GM18873 (cell line): Measurements from ENCODE around the gene HFM1.
"Not testable (repeated sequence)": the region's sequence is repeated elsewhere in the genome, so short reads cannot be mapped to it uniquely, and the experiment has no call there.

Experiments used
- ATAC-seq: cut with Tn5 transposase; IDR thresholded peaks from one replicate; pipeline ENCODE4 v1.9.1; 2021; ENCODE audit warnings: mild to moderate bottlenecking, moderate library complexity, moderate number of reproducible peaks; ENCODE audit not compliant: unreplicated experiment, low FRiP score

Gene HFM1

DNA sequence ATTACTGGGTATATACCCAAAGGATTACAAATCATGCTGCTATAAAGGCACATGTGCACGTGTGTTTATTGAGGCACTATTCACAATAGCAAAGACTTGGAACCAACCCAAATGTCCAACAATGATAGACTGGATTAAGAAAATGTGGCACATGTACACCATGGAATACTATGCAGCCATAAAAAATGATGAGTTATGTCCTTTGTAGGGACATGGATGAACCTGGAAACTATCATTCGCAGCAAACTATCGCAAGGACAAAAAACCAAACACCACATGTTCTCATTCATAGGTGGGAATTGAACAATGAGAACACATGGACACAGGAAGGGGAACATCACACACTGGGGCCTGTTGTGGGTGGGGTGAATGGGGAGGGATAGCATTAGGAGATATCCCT is 32.4 kb downstream of the HFM1 start:
- not testable (repeated sequence) for ATAC-seq

DNA sequence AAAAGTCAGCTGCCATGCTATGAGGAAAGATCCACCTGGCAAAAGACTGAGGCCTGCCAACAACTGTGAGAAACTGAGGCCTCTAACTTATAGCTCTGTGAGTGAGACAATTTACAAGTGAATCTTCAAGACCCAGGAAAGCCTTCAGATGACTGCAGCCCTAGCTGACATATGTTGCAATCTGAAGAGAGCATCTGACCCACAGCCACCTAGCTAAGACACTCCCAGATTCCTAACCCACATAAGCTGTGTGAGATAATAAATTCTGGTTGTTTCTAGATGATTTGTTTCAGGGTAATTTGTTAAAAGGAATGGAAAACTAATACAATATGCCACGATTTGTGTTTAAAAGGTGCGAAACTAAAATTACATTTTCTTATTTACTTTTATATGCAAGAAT is 55.1 kb downstream of the HFM1 start:
- no peak for ATAC-seq

DNA sequence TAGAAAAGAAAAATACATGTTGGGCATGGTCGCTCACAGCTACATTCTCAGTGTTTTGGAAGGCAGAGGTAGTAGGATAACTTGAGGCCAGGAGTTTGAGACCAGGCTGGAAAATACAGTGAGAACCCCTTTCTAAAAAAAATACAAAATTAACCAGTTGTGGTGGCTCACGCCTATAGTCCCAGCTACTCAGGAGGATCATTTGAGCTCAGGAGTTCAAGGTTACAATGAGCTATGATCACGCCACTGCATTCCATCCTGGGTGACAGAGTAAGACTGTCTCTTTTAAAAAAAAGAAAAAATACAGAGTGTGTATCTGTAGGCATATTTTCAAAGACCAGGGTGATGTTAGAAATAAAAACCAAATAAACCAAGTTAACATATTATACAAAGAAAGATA is 57.8 kb downstream of the HFM1 start:
- ATAC-seq: no peak

DNA sequence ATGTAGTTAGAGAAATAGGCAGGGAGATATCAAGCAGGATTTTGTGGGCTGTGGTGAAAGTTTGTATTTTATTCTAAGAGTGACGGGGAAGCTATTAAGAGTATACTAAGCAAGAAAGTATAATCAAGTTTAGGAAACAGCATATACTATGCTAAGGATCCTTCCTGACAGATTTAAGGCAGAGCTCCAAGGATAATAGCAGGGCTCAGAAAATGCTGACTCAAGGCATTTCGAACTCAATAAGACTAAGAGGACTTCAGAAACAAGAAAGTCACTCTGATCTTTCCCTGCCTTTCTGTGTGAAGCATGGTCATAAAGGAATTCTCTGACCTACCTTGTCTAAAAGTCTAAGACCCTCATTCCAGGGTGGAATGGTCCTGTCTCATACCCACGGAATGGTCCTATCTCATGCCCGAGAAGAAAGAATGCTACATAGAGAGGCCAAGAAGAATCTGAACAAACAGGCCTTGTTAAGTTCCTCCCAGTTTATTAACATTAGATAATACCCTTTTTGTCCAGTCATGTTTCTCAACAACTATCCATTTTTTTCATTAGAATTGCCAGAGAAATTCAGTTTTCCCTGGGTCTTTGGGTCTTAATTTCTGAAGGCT is 59.1 kb downstream of the HFM1 start:
- ATAC-seq: no peak

DNA sequence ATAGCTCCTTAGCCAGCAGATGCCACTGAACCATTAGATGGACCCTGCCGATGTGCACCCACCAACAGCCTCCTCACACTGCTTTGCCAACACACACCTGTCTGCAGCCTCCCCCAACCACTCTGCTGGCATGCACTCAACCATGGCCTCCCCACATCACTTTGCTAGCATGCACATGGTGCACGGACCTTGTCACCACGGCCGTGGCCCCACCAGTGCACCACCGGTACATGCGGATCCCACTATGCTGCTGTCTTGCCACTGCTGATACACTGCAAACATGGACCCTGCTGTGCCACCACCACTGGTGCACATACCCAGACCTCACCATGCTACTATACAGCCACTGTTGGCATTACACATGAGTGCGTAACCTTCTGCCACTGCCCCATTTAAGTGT is 66.1 kb downstream of the HFM1 start:
- ATAC-seq: no peak

DNA sequence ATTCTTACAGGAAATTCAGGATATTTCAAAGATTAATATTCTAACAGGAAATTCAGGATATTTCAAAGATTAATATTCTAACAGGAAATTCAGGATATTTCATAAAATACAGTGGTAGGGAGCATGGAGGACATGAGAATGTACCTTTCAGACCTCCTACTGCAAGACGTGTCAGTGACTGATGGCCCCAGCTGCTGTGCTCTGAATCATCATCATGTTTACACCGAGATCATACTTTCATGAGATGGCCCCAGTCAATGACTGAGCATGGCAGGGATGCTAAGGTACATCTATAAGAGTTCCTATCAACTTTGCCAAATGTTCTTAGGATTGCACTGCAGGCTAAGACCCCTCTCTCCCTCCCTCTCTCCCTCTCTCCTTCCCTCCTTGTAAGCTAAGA is 69.0 kb downstream of the HFM1 start:
- no peak for ATAC-seq

DNA sequence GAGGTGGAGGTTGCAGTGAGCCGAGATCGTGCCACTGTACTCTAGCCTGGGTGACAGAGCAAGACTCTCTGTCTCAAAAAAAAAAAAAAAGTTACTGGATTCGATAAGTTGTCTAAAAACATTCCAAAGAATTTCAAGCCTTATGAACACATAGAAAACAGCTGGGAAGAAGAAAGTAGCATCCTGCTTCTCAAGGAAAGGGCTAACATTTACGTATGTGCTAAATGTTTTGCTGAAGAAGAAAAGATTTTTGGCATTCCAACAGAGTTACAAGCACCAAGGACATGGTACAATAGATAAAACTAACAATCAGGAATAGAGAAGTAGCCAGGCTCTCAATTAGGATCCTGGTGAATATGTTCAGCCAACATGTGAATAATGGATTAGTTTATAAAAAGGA is 69.8 kb downstream of the HFM1 start:
- ATAC-seq: no peak

DNA sequence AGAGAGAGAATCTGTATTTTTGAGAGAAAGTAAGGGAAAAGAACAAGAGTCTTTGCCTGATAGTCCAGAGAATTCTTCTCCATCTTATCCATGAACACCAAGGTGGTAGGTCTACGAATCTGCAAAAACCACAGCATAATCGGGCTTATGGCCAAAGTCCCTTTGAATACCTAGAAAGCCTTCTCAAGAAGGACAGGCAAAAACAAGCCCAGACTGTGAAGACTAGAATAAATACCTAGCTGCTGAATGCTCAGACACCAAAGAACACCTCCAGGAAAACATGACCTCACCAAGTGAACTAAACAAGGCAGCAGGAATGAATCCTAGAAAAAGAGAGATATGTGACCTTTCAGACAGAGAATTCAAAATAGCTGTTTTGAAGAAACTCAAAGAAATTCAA is 79.2 kb downstream of the HFM1 start:
- ATAC-seq: no peak

DNA sequence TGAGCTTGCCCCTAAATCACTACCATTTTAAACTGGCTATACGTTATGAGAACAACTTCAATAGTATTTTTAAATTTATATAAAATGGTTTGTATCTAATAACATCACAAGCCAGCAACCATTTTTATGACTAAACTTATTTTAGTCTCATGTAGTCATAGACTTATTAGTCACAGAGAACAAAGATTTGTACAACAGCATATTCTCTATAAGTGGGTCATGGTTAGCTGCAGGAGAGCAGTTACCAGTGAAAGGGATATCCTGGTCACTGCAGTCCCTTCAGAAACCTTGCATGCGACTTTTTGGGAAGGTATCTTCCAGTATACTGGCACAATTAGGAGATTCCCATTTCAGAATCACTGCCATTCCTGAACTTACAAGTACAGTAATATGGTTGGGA is 90.0 kb downstream of the HFM1 start:
- ATAC-seq: no peak

DNA sequence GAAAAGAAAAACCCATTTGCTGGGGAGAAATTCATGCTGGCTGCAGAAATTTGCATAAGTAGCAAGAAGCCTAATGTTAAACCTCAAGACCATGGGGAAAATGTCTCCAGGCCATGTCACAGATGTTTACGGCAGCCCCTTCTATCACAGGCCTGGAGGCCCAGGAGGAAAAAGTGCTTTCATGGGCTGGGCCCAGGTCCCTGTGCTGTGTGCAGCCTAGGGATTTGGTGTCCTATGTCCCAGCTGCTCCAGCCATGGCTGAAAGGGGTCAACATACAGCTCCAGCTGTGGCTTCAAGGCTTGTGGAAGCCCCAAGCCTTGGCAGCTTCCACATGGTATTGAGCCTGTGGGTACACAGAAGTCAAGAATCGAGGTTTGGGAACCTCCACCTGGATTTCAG is 93.0 kb downstream of the HFM1 start:
- ATAC-seq: no peak

DNA sequence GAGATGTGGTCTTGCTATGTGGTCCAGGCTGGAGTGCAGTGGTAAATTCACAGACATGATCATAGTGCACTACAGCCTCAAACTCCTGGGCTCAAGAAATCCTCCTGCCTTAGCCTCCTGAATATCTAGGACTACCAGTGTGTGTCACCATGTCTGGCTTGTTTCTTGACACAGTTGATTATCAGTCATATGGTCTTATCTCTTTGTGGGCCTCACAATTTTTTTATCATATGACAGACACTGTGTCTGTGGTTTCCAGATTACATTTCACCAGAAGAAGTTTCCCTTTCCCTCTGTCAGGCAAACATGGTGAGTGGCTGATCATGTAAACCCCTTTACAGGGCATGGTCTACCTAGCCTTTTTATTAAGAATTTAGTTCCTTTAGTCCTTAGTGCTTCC is 96.1 kb downstream of the HFM1 start:
- ATAC-seq: no peak

DNA sequence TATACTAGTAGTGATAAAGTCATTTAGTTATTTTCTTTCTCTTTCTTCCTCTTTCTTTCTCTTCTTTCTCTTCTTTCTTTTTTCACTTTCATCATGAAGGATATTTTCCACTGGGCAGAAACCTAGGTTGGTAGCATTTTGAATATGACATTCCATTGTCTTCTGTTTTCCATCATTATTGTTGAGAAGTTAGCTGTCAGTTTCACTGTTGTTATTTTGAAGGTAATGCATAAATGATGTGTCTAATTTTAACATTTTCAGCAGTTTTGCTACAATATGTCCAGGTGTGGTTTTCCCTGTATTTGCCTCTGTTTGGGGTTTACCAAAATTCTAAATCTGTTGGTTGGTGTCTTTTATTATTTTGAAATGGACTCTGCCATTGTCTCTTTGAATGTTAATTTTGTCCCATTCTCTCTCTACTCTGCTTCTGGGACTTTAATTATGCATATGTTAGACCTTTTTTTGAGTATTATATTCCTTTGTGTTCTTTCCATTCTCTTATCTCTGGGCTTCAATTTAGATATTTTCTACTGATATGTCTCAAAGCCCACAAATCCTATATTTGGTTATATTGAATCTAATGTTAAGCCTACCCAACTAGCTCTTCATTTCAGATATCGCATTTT is 96.7 kb downstream of the HFM1 start:
- no peak for ATAC-seq

DNA sequence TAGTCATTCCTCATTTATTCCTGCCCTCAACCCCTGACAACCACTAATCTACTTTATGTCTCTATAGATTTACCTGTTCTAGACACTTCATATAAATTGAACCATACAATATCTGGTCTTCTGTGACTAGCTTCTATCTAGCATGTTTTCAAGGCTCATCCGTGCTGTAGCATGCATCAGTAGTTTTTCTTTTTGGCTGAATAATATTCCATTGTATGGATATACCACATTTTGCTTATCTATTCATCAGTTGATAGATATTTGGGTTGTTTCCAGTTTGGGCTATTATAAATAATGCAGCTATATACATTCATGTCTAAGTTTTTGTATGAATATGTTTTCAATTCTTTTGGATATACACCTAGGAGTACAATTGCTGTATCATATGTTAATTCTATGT is 101.5 kb downstream of the HFM1 start:
- no peak for ATAC-seq

DNA sequence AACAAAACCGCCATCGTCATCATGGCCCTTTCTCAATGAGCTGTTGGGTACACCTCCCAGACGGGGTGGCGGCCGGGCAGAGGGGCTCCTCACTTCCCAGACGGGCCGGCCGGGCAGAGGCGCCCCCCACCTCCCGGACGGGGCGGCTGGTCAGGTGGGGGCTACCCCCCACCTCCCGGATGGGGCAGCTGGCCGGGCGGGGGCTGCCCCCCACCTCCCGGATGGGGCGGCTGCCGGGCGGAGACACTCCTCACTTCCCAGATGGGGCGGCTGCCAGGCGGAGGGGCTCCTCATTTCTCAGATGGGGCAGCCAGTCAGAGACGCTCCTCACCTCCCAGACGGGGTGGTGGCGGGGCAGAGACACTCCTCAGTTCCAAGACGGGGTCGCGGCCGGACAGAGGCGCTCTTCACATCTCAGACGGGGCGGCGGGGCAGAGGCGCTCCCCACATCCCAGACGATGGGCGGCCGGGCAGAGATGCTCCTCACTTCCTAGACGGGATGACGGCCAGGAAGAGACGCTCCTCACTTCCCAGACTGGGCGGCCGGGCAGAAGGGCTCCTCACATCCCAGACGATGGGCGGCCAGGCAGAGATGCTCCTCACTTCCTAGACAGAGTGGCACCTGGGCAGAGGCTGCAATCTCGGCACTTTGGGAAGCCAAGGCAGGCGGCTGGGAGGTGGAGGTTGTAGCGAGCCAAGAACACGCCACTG is 115.6 kb downstream of the HFM1 start:
- not testable (repeated sequence) for ATAC-seq

DNA sequence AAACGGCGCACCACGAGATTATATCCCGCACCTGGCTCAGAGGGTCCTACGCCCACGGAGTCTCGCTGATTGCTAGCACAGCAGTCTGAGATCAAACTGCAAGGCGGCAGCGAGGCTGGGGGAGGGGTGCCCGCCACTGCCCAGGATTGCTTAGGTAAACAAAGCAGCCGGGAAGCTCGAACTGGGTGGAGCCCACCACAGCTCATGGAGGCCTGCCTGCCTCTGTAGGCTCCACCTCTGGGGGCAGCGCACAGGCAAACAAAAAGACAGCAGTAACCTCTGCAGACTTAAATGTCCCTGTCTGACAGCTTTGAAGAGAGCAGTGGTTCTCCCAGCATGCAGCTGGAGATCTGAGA is 117.7 kb downstream of the HFM1 start:
- not testable (repeated sequence) for ATAC-seq

DNA sequence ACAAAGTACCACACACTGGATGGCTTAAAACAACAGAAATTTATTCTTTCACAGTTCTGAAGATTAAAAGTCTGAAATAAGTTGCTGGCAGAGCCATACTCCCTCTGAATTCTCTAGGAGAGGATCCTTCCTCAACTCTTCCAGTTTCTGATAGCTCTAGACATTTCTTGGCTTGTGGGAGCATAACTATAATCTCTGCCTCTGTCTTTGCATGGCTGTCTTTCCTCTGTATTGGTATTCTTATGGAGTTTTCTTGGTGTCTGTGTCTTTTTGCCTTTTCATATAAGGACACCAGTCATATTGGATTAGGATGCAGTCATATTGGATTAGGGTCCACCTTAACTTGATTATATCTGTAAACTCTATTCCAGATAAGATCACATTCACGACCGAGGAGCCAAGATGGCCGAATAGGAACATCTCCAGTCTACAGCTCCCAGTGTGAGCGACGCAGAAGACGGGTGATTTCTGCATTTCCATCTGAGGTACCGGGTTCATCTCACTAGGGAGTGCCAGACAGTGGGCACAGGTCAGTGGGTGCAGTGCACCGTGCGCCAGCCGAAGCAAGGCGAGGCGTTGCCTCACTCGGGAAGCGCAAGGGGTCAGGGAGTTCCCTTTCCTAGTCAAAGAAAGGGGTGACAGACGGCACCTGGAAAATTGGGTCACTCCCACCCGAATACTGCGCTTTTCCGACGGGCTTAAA is 118.2 kb downstream of the HFM1 start:
- ATAC-seq: not testable (repeated sequence)

DNA sequence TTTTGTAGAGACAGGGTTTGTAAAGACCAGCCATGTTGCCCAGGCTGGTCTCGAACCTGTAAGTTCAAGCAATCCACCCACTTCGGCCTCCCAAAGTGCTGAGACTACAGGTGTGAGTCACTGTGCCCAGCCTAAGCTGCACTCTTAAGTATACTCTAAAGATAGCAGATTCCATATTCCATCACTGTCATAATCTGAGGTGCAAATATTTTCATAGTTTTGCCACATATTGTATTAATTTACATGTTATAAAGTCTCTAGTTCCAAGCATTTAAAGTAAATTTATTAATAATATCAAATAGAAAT is 121.3 kb downstream of the HFM1 start:
- no peak for ATAC-seq

DNA sequence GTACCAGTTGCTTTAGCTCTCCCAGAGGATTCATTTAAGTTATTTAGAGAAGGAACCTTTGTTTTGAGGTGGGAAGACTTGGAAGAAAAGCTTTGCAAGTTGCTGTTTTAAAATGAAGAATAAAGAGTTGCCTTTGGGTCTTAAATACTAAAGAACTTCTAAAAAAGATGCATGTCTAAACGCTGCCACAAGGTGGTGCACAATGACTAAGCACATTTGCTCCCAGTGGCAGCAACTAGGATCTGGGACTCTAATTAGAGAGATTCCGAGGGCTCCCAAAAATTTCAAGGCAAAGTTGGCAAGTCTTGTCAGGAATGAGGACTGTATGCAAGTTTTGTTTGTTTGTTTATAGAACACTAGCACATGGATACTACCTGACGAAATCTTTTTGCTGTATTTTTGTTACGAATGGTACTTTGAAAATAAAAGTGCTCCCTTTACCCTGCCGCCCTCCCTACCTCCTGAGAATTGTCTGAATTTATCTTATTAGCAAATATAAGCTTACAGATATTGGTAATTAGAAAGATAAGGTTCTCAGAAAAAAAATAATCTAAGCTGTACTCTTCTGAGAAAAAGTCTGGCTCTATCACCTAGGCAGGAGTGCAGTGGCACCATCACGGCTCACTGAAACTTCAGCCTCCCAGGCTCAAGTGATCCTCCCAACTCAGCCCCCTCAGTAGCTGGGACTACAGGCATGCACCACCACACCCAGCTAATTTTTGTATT is 121.8 kb downstream of the HFM1 start:
- no peak for ATAC-seq

DNA sequence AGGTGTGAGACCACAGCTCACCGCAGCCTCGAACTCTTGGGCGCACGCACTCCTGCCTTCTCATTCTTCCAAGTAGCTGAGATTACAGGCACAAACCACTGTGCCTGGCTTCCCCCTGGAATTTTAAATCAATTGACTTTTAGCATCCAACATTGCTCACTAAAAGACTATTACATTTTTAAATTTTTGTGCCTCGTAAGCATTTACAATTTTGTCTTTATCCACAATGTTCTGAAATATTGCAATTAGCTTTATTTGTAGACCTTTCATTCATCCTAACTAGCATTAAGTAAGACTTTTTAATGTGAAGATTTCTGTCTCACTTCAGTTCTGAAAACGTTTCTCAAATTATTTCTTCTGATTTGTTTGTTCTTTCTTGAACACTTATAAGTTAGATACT is 122.9 kb downstream of the HFM1 start:
- no peak for ATAC-seq

DNA sequence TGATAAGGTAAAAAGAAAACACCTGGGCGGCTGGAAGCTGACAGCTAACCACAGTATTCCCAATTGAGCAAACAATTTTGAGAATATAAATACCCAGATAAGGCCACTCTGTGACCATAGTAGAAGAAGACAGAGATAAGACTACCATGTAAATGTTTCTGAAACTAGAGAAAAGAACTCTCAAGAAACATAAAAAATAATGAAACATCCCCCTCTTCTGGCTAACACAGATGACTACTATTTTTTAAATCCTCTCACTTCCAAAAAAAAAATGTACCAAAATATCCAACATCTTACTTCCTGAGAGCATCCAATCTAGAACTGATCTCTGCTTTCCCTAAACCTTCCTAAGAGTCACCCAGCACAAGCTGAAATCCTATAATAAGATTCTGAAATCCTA is 125.9 kb downstream of the HFM1 start:
- no peak for ATAC-seq

DNA sequence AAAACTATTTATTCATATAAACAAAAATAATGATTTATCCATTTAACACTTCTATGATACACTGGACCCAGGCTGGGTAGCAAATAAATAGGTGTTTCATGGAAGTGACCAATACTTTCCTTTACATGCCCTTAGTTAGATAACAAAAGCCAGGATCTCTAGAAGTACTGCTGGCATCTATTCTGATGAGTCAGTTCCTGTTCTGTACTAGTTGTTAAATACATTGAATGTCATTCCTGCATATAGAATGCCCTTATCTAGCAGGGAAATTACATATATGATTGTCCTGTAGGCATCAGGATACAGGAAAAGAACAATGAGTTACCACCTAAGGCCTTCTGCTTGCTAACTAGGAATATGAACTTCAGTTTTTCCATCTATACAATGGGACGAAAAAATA is 130.8 kb downstream of the HFM1 start:
- ATAC-seq: no peak
